ENCODE data around the gene ANKRD66.

Gene ANKRD66

GRCh38 chr6:46793138-46793537, 46.4 kb downstream of the ANKRD66 start, which contains the start of gene MEP1A:
Gene MEP1A, plus strand, starts transcription at chr6:46793389. Its CDS starts 10 bp downstream, at chr6:46793399.
- no peaks in the 10 kb centered on the region for H3K4me1 Mint-ChIP-seq (ENCODE audit: low read depth)
- peaks cover 4% of the 10 kb centered on the region for H3K27me3 Mint-ChIP-seq
- no peak within 1 kb of the TSS for H3K4me3 Mint-ChIP-seq
- H3K9me3 Mint-ChIP-seq, result no peaks in the 10 kb centered on the region
- no peaks in the 10 kb centered on the region for H3K36me3 Mint-ChIP-seq (ENCODE audit: low read depth)
- H3K27ac Mint-ChIP-seq, result no peak within 1 kb of the TSS

GRCh38 chr6:46794068-46794467, 47.3 kb downstream of the ANKRD66 start:
- no peaks in the 10 kb centered on the region for H3K36me3 Mint-ChIP-seq (ENCODE audit: low read depth)
- no peak overlapping the region for H3K27ac Mint-ChIP-seq

DNA sequence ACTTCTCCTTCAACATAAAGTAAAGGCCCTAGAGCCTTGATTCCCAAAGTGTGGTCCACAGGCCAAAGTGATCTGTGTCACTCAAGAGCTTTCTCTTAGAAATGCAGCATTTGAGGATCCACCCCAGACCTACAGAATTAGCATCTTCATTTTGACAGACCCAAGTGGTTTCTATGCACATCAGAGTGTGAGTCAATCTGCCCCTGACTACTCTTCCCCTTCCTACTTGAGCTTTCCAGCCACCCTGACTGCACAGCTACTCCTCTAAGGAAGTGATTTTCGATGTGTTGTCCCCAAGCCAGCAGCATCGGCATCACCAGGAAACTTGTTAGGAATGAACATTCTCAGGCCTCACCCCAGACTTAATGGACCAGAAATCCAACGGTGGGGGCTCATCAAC, 49.1 kb downstream of the ANKRD66 start:
- Mint-ChIP-seq H3K4me1 (ENCODE audit: low read depth) (no peaks in the 10 kb centered on the region), H3K27me3 (peaks cover 6% of the 10 kb centered on the region), H3K9me3 (no peaks in the 10 kb centered on the region), H3K4me3 (no peak overlapping the region), H3K27ac (no peak overlapping the region), H3K36me3 (ENCODE audit: low read depth) (no peaks in the 10 kb centered on the region)

More at GRCh38 chr6:46794068-46794467, 47.3 kb downstream of the ANKRD66 start:
- Mint-ChIP-seq H3K27me3 (peaks cover 4% of the 10 kb centered on the region), H3K4me3 (no peak overlapping the region), H3K4me1 (ENCODE audit: low read depth) (no peaks in the 10 kb centered on the region), H3K9me3 (no peaks in the 10 kb centered on the region)

- no peaks in the 10 kb centered on the region for H3K9me3 Mint-ChIP-seq
- peaks cover 3% of the 10 kb centered on the region for H3K27me3 Mint-ChIP-seq
- no peak overlapping the region for H3K4me3 Mint-ChIP-seq
- no peak overlapping the region for H3K27ac Mint-ChIP-seq
- no peaks in the 10 kb centered on the region for H3K4me1 Mint-ChIP-seq (ENCODE audit: low read depth)
- H3K36me3 Mint-ChIP-seq (ENCODE audit: low read depth), result no peaks in the 10 kb centered on the region
Observed at GRCh38 chr6:46796848-46797580, 50.3 kb downstream of the ANKRD66 start.

DNA sequence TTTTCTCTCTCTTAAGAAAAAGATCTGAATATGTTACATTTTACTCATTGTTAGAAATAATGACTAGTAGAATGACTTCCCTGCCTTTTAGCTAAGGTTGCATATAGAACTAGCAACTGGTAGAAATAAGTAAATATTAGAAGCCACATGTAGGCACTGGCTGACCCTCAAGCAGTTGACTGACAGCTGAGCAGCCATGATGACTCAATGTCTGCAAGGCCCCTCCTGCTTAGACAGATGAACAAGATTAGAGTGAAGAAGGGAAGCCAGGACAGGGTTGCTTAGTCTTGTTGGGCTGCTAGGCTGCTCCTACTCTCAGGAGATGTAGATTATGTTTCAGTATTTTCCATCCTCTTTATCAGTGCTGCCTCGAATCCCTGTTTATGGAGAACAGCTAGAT, 52.9 kb downstream of the ANKRD66 start:
- no peak overlapping the region for H3K4me3 Mint-ChIP-seq
- no peaks in the 10 kb centered on the region for H3K9me3 Mint-ChIP-seq
- no peaks in the 10 kb centered on the region for H3K4me1 Mint-ChIP-seq (ENCODE audit: low read depth)
- no peak overlapping the region for H3K27ac Mint-ChIP-seq
- H3K27me3 Mint-ChIP-seq, result peaks cover 8% of the 10 kb centered on the region
- no peaks in the 10 kb centered on the region for H3K36me3 Mint-ChIP-seq (ENCODE audit: low read depth)

DNA sequence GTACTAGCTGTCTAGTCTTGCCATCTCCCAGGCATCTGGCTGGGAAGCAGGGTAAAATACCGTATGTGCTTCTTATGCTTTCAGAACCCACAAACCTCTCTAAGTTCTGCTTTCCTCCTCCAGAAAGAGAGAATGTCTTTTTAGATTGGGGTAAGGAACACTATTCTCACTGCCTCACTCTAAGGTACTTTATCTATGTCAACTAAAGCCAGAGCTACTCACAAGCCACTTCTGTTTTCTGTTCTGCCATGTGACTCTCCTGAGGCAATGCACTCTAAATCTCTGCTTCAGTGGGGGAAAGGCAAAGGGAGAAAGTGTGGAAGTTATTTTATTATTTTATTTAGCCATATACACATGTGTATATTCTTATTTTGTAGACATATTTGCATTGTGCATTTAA, 62.1 kb downstream of the ANKRD66 start:
- Mint-ChIP-seq H3K9me3 (no peaks in the 10 kb centered on the region), H3K36me3 (ENCODE audit: low read depth) (no peaks in the 10 kb centered on the region), H3K27ac (no peak overlapping the region), H3K4me1 (ENCODE audit: low read depth) (no peaks in the 10 kb centered on the region), H3K4me3 (no peak overlapping the region), H3K27me3 (peaks cover 45% of the 10 kb centered on the region)
